IPS-20b (cell line): Measurements from ENCODE around the gene CES5A.
"Not testable (repeated sequence)": the region's sequence is repeated elsewhere in the genome, so short reads cannot be mapped to it uniquely, and the experiment has no call there.

ENCODE experiments used
- H3K27ac ChIP-seq: one replicate; pipeline ENCODE4 v1.5.1; 2013; ENCODE audit warnings: low read length
- H3K27me3 ChIP-seq: 2 replicates; pipeline ENCODE4 v1.6.1; 2013; ENCODE audit warnings: mild to moderate bottlenecking, low read length, inconsistent platforms; ENCODE audit not compliant: insufficient read depth
- H3K36me3 ChIP-seq: 2 replicates; pipeline ENCODE4 v1.6.1; 2013; ENCODE audit warnings: low read depth, mild to moderate bottlenecking, inconsistent platforms, low read length, moderate library complexity; ENCODE audit not compliant: insufficient read depth
- H3K4me1 ChIP-seq: 2 replicates; pipeline ENCODE4 v1.6.1; 2013; ENCODE audit warnings: mild to moderate bottlenecking, control low read depth, inconsistent platforms, low read length, moderate library complexity; ENCODE audit not compliant: insufficient read depth
- H3K4me3 ChIP-seq: 2 replicates; pipeline ENCODE4 v1.5.1; 2013; ENCODE audit warnings: mild to moderate bottlenecking, low read length, inconsistent platforms
- H3K9ac ChIP-seq: 2 replicates; pipeline ENCODE4 v1.6.1; 2013; ENCODE audit warnings: low read depth, mild to moderate bottlenecking, inconsistent platforms, low read length, moderate library complexity
- H3K9me3 ChIP-seq: 2 replicates; pipeline ENCODE4 v1.6.1; 2013; ENCODE audit warnings: mild to moderate bottlenecking, low read depth, low read length, inconsistent platforms; ENCODE audit not compliant: insufficient read depth

Gene CES5A

DNA sequence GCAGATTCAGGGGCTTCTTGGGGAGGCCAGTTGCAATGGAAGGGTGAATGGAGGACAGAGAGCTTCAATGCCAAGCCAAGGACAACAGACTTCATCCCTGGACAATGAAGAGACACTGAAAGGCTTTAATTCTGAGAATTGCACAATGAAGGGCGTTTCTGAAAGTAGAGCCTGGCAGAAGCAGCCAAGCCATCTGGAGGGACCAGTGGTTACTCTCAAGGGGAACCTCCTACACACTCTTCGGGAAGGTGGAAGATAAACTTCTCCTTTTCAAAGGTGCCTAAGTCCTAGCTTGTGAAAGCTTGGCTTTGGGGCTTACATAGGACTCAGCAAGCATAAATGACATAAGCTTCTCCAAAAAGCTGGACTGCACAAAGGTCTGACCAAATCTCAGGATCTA lies 36.1 kb downstream of the CES5A start:
- Histone ChIP-seq H3K27me3 (no peaks in the 10 kb centered on the region), H3K9me3 (no peaks in the 10 kb centered on the region), H3K27ac (no peak overlapping the region), H3K4me1 (peaks cover 3% of the 10 kb centered on the region; the same call in 1 of the 2 replicates), H3K4me3 (no peak overlapping the region), H3K9ac (no peak overlapping the region), H3K36me3 (no peaks in the 10 kb centered on the region)

DNA sequence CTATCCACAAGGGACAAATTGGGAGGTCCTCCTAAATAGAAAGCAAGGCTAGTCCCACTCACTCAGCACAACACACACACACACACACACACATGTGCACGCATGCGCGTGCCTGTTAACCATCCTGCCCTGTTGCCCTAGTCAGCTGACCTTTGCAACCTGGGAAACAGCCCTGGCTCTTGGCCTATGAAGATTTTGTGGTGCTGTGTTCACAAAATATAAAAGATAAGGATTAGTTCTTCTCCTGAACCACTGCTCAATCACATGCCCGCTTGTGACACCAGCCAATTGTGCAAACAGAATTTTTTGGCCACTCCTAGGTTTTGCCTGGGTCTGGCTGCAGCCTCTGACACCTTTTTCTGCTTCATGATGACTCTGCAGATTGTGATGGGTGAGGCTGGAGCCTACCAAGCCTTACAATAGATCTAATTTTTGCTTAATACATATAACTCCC lies 39.0 kb downstream of the CES5A start:
- Histone ChIP-seq H3K27me3 (no peaks in the 10 kb centered on the region), H3K4me1 (no peaks in the 10 kb centered on the region), H3K27ac (no peak overlapping the region), H3K9ac (no peak overlapping the region), H3K4me3 (no peak overlapping the region), H3K36me3 (no peaks in the 10 kb centered on the region), H3K9me3 (no peaks in the 10 kb centered on the region)

DNA sequence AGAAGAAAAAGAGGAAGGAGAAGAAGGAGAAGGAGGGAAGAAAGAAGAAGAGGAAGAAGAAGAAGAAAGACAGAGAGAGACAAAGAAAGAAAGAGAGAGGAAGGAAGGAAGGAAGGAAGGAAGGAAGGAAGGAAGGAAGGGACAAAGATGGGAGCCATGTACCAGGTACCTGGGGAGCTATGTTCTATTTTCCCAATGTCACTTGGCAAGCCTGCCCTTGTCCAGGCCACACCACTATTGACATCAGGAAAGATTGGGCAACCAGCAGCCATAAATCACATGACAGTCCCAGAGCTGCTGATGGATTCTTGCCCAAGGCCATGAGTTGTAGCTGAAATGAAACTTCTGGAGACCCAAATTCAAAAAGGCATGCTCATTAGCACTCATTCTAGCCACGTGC lies 39.6 kb downstream of the CES5A start:
- H3K27ac ChIP-seq: no peak overlapping the region
- no peaks in the 10 kb centered on the region for H3K36me3 ChIP-seq
- no peaks in the 10 kb centered on the region for H3K9me3 ChIP-seq
- H3K9ac ChIP-seq: no peak overlapping the region
- H3K4me3 ChIP-seq: no peak overlapping the region
- no peaks in the 10 kb centered on the region for H3K4me1 ChIP-seq
- H3K27me3 ChIP-seq: no peaks in the 10 kb centered on the region

DNA sequence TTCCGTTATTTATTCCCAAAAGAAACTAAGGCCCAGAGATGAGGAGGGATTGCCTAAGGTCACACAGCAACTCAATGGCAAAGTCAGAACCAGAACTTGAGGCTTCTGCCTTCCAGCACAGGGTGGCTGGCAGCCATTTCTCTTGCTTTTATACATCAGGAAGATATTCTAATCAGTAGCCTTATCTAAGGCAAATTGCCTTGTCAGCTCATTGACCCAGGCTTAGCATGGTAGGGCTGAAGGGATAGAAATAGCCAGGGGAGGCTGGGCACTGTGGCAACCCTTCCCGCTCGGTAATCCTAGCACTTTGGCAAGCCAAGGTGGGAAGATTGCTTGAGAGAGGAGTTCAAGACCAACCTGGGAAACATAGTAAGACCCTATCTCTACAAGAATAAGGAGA lies 40.0 kb downstream of the CES5A start:
- not testable (repeated sequence) for H3K36me3 ChIP-seq, H3K27me3 ChIP-seq, H3K27ac ChIP-seq, H3K4me3 ChIP-seq, H3K4me1 ChIP-seq, H3K9ac ChIP-seq, H3K9me3 ChIP-seq

DNA sequence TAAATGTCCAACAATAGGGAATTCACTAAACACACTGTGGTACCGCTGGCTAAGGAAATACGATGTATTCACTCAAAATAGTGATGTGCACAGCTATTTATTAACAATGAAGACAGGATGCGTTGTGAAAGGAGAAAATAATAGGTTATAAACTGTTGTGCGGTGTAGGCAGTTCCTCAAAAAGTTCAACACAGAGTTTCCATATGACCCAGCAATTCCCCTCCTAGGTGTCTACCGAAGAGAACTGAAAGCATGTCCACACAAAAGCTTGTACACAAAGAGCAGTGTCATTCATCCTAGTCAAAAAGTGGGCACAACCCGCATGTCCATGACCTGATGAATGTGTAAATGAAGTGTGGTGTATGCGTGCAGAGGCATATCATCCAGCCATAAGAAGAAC lies 41.1 kb downstream of the CES5A start:
- no peaks in the 10 kb centered on the region for H3K36me3 ChIP-seq
- H3K4me1 ChIP-seq: no peaks in the 10 kb centered on the region
- no peak overlapping the region for H3K9ac ChIP-seq
- H3K4me3 ChIP-seq: no peak overlapping the region
- H3K27ac ChIP-seq: no peak overlapping the region
- H3K27me3 ChIP-seq: no peaks in the 10 kb centered on the region
- H3K9me3 ChIP-seq: no peaks in the 10 kb centered on the region

DNA sequence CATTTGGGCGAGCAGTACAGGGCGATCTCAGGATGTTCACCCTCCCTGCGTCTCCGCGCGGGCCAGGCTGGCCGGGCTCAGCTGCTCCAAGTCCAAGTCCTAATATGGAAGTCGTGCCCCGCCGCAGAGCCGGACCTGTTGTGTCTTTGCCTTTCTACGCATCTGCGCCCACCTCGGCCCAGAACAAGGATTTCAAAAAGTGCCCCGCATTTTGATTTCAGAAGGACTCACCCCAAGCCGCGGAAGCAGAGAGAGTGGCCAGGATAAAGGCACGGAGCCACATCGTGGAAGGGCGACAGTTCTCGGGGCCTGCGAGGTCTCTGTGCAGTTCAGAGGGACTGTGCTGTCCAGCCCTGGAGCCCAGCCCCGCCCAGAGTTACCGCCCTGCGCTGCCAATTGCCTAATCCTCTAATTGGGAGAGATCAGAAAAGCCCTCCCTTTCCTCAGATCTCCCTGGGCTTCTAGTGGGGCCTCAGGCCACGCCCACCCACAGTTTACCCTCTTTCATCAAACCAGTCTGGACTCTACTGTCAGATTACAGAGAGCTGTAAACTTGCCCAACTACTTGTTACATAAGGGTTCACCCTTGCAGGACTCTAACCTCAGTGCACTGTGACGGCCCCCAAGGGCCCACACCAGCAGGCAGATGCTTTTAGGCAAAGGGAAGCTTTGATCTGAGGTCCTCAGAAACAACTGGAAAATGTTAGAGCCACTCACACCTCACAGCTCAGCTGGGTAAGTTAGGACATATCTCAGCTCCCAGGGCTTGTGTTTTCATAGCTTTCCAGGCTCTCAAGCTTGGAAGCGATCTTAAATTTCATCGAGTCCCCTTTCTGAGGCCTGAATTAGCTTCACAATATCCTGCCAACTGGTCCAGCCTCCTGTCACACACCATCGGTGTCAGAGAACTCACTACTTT lies 42.1 kb downstream of the CES5A start, which contains the start of gene CES1:
Gene CES1, minus strand, starts transcription at position 324 of the 919 bp plus-strand sequence. Its CDS starts 41 bp downstream, at position 283.
- H3K4me3 ChIP-seq: no peak within 1 kb of the TSS
- H3K27me3 ChIP-seq: no peaks in the 10 kb centered on the region
- H3K36me3 ChIP-seq: no peaks in the 10 kb centered on the region
- H3K9me3 ChIP-seq: no peaks in the 10 kb centered on the region
- no peak within 1 kb of the TSS for H3K27ac ChIP-seq
- no peaks in the 10 kb centered on the region for H3K4me1 ChIP-seq
- H3K9ac ChIP-seq: no peak within 1 kb of the TSS

DNA sequence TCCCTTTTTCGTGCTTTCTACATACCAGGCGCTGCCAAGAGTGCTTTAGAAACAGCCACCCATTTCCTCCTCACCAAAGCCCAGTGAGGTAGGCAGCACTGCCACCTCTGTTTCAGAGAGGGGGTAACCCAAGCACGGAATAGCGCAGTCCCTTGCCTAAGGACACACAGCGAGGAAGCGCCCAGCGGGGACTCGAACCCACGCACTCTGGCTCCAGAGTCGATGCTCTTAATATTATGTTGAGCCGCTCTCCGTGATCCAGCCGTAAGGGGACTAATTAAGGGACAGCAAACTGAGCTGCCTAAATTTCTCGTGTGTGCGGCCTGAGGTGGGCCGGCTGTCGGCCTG lies 42.8 kb downstream of the CES5A start:
- no peaks in the 10 kb centered on the region for H3K27me3 ChIP-seq
- no peaks in the 10 kb centered on the region for H3K36me3 ChIP-seq
- H3K9ac ChIP-seq: no peak overlapping the region
- no peaks in the 10 kb centered on the region for H3K9me3 ChIP-seq
- no peaks in the 10 kb centered on the region for H3K4me1 ChIP-seq
- no peak overlapping the region for H3K27ac ChIP-seq
- H3K4me3 ChIP-seq: no peak overlapping the region

DNA sequence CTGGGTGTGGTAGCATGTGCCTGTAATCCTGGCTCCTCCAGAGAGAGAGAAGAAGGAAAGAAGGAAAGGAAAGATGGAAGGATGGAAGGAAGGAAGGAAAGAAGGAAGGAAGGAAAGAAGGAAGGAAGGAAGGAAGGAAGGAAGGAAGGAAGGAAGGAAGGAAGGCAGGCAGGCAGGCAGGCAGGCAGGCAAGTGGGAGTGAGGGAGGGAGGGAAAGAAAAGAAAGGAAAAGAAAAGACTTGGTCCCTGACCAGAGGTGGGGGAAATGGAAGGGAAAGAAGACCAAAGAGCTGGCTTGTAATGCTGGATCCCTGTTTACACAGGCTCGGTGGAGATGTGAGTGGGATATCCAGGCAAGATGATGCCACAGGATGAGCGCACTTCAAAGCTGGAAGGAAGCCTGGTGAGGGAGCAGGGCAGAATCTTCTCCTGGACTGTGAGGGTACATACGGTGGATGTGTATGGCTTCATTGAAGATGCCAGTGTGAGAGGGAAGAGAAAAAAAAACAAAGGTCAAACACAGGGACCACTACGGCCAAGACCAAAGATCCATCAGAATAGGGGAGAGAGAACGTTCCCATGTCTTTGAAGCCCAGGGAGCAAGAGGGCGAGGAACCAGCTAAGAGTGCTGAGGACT lies 44.4 kb downstream of the CES5A start:
- H3K9ac ChIP-seq: no peak overlapping the region
- H3K27me3 ChIP-seq: no peaks in the 10 kb centered on the region
- no peak overlapping the region for H3K27ac ChIP-seq
- H3K9me3 ChIP-seq: no peaks in the 10 kb centered on the region
- H3K4me3 ChIP-seq: no peak overlapping the region
- no peaks in the 10 kb centered on the region for H3K4me1 ChIP-seq
- no peaks in the 10 kb centered on the region for H3K36me3 ChIP-seq

DNA sequence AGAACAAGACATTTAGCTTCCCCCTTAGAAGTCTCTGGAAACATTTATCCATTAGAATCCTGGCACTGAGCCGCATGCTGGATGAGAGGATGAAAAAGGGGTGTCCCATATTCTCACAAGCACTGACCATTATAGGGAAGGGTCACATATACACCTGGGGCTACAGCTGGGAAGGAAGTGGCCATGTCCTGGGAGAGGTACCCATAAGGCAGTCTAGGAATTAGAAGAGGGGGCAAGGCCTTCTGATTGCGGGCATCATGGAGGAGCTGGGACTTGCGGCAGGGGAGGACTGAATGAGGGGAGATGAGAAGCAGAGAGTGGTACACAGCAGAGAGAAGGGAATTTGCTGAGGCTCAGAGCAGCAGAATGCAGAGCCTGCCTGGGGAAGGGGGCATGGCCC lies 45.9 kb downstream of the CES5A start:
- not testable (repeated sequence) for H3K4me3 ChIP-seq, H3K27me3 ChIP-seq, H3K27ac ChIP-seq, H3K9ac ChIP-seq, H3K36me3 ChIP-seq, H3K4me1 ChIP-seq, H3K9me3 ChIP-seq

DNA sequence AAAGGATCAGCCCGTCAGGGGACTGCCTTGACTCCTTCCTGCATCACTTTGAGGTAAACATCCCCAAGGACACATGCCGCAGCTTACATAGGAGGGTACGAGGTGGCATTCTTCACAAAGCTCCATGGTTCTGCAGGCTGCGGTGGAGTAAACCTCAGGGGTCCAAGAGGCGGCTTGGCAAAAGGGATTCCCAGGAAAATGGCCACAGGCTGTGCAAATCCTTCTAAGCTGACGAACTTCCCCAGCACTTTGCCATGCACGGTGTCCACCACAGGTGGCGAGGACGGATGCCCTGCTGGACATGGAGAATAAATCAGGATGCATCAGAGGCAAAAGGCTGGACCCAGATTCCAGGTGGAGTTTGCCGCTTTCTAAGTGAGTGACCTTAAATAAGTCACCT lies 46.5 kb downstream of the CES5A start:
- H3K9me3 ChIP-seq: no peaks in the 10 kb centered on the region
- no peaks in the 10 kb centered on the region for H3K36me3 ChIP-seq
- H3K27me3 ChIP-seq: no peaks in the 10 kb centered on the region
- H3K9ac ChIP-seq: no peak overlapping the region
- H3K27ac ChIP-seq: no peak overlapping the region
- H3K4me3 ChIP-seq: no peak overlapping the region
- no peaks in the 10 kb centered on the region for H3K4me1 ChIP-seq

DNA sequence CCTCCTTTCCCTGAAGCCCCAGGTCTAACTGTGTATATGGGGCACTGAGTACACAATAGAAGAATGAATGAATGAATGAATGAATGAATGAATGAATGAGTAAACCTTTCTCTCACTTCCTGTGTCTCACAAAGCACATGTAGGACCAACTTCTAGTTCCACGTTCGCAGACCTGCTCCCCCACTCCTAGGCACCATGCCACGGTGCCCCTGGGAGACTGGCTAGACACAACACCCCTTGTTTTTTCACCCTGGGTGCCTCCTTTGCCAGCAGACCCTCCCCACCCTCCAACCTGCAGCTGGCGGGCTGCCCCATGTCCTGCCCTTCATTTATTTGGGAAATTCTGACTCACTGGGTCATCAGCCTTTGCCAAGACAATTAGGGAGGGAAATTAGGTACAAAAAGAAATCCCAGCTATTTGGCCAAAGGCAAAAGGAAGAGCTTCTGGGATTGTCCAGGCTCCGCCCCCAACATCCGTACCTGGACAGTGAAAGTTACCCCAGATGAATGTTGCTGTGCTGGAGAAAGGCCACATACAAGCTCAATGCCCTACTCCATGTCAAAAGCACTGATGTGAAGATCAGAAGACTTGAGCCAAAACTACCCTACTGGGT lies 50.0 kb downstream of the CES5A start:
- H3K36me3 ChIP-seq: no peaks in the 10 kb centered on the region
- no peak overlapping the region for H3K4me3 ChIP-seq
- H3K4me1 ChIP-seq: no peaks in the 10 kb centered on the region
- H3K9me3 ChIP-seq: no peaks in the 10 kb centered on the region
- H3K27me3 ChIP-seq: no peaks in the 10 kb centered on the region
- no peak overlapping the region for H3K27ac ChIP-seq
- no peak overlapping the region for H3K9ac ChIP-seq
